HL-60/S4 (cell line): ENCODE data around the gene CUL3.

Experiments
- in situ Hi-C: fragments of 300-500 bp; cut with MboI; formaldehyde crosslinking; loops from 2 replicates; pipeline ENCODE4 v1.14.3; 2022; ENCODE audit warnings: low sequenced_read_pairs

CUL3 gene

DNA sequence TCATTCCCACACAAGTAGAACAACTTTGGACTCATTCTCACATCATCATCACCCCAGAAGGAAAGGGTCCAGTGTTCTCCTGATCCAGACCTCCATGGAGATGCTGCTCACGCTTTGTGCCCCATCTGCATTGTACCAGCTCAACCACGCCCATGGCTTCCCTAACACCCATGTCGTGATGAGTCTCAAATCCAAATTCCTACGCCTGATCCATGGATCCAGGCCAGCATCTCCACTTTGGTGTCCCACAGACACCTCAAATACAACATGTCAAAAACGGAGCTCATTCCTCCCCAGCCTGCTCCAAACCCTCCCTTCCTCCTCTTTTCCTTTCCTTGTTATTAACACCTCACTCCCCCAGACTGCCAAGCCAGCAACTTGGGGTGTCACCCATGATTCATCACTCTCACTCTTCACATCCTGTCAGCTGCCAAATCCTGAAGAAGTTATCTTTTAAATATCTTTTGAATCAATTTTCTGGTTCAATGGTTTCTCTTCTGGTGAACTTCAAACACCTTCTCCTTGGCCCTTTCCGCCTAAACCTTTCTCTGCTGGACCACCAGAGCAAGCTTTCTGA lies 153.1 kb downstream of the CUL3 start:
- in situ Hi-C loops: no loop called here

DNA sequence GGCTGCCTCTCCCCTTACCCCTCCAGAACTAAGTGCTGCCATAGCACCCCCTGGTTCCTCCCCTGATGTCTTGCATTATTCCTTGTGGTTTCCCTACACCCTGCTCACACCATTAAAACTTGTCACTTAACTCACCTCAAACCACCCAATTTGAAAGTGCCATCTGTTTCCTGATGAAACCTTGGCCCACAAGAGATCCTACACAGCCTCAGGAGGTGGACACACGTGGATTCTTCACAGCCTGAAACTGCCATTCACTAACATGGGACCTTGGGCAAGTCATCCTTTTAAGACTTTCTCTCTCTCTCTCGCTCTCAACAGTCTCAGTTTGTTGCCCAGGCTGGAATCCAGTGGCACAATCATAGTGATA lies 155.7 kb downstream of the CUL3 start:
- in situ Hi-C loops: no loop called here

DNA sequence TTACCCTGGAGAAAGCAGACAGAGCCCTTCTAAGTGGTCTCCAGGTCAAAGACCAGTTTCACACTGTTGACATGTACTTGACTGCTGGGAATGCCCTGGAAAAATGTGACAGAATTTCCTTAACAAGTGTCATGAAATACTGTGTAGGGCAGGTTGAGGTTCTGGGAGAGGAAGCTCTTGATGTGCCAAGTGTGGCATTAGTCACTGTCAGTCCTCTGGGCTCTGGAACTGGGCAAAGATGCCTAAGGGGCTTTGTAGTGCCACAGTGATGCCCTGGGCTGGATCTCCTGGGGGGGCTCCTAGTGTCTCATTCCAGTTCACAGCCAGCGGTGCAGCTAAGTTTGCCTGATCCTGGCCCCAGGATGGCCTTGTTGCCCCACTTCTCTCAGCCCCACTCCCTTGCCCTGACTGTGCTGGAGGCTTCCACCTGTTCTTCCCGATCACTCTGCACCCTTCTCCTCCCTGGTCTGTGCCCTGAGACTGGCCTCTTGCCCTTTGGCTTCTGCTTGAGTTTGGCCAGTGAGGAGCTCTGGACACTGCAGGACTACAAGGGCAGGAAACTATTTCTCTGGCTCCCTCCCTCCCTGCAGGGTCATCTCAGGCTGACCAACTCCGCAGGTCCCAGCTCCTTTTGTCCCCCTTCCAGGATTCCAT lies 156.2 kb downstream of the CUL3 start:
- in situ Hi-C loops: no loop called here

DNA sequence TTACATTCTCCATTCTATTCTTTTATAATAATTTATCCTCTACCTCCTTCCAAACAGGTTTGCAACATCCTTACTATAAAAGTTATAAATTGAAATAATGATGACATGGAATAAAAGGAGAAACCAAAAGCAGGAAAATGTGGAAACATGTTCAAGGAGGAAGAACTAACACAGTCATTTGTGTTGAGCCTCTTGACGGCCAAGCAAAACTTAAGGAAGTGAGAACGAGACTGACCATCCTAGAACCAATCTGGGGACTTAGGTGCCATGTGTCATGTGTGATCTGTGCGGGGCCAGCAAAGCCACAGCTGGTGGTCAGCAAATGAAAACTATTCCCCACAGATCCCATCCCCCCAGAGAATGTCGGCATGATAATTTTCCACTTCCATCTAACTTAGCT lies 157.7 kb downstream of the CUL3 start:
- in situ Hi-C loops: no loop called here

DNA sequence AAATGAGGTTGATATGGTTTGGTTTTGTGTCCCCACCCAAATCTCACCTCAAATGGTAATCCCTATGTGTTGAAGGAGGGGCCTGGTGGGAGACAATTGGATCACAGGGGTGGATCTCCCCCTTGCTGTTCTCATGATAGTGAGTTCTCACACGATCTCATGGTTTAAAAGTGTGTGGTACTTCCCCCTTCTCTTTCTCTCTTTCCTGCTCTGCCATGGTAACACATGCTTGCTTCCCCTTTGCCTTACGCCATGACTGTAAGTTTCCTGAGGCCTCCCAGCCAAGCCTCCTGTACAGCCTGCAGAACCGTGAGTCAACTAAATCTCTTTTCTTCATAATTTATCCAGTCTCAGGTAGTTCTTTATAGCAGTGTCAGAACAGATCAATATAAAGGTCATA lies 158.5 kb downstream of the CUL3 start:
- in situ Hi-C loops: no loop called here

DNA sequence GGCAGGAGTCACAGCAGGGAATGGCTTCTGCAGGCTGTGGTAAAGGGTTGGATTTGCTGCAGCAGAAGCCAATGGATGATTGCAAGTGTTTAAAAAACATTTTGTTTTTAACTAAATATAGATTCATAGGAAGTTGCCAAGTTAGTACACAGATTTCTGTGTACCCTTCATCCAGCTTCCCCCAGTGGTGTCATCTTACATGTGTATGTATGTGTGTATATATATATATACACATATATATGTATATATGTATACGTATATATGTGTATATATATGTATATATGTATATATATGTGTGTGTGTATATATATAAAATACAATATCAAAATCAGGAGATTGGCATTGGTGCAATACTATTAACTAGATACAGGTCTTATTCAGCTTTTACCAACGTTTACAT lies 164.1 kb downstream of the CUL3 start:
- in situ Hi-C loops: no loop called here
